K562 (cell line): ENCODE results near the gene DPP4.

Source experiments
- ATF1 ChIP-seq, 2 experiments: fragments of 450-650 bp in 1 of 2; IDR thresholded peaks; 2 replicates each; pipeline ENCODE4 v1.6.1; 2016; ENCODE audit warnings: missing compliant biosample characterization in 1 of 2, missing genetic modification characterization in 1 of 2
- CBFA2T3 ChIP-seq: fragments of 450-650 bp; IDR thresholded peaks from 2 replicates; pipeline ENCODE4 v1.6.1; 2017
- EZH2 ChIP-seq: IDR thresholded peaks from 2 replicates; pipeline ENCODE4 v1.6.1; 2012; ENCODE audit warnings: low read depth, mild to moderate bottlenecking, inconsistent platforms, low read length, borderline replicate concordance
- FOS ChIP-seq: IDR thresholded peaks from 3 replicates; pipeline ENCODE4 v1.6.1; 2011; ENCODE audit not compliant: insufficient read length; ENCODE audit errors: extremely low read depth
- IRF1 ChIP-seq: sonication (generic); formaldehyde crosslinking; IDR thresholded peaks from 2 replicates; pipeline ENCODE4 v1.8.0; 2022; ENCODE audit warnings: missing genetic modification reagents, mild to moderate bottlenecking, borderline replicate concordance
- JUNB ChIP-seq: fragments of 450-650 bp; formaldehyde crosslinking; conservative IDR thresholded peaks from 2 replicates; pipeline ENCODE4 v1.4.0; 2020; ENCODE audit warnings: mild to moderate bottlenecking
- MYC ChIP-seq, 2 experiments: fragments of 250-450 bp in 1 of 2; sonication (Bioruptor Pico) in 1 of 2; IDR thresholded peaks; 2 replicates each; pipeline versions ENCODE4 v1.5.1 to v1.6.1; 2012 to 2021; ENCODE audit warnings: low read depth in 2 of 2, borderline replicate concordance in 1 of 2, improper control_type of control experiment in 1 of 2, low read length in 1 of 2, mild to moderate bottlenecking in 1 of 2, moderate library complexity in 1 of 2
- POLR2A ChIP-seq: fragments of 450-650 bp; conservative IDR thresholded peaks from 2 replicates; pipeline ENCODE4 v1.6.1; 2016

- TF ChIP-seq FOS (no peak), CBFA2T3 (no peak), IRF1 (no peak), POLR2A (no peak), JUNB (no peak), MYC (IDR thresholded peaks at IDR 0.05; ENCODE audit: low read depth, low read length) (no peak), MYC (CRISPR knock-in tag; IDR thresholded peaks at IDR 0.05; ENCODE audit: borderline replicate concordance, low read depth) (no peak), EZH2 (no peak), ATF1 (CRISPR knock-in tag; IDR thresholded peaks at IDR 0.05) (no peak), ATF1 (tag; IDR thresholded peaks at IDR 0.05) (no peak)
Observed at GRCh38 chr2:162013514-162014475, 60.2 kb downstream of the DPP4 start.
